NB4 (cell line): ENCODE data around the gene OR52M1.

Experiments used
- MYC ChIP-seq: IDR thresholded peaks from 2 replicates; pipeline ENCODE4 v1.6.1; 2011; ENCODE audit warnings: low read depth, low read length
- POLR2A ChIP-seq: IDR thresholded peaks from 2 replicates; pipeline ENCODE4 v1.6.1; 2011; ENCODE audit warnings: mild to moderate bottlenecking; ENCODE audit not compliant: insufficient read length; ENCODE audit errors: extremely low read depth
- TF ChIP-seq, protein P1 (sequence below): IDR thresholded peaks from one replicate; pipeline ENCODE4 v1.5.1; 2012; ENCODE audit warnings: low read depth, low read length

DNA sequence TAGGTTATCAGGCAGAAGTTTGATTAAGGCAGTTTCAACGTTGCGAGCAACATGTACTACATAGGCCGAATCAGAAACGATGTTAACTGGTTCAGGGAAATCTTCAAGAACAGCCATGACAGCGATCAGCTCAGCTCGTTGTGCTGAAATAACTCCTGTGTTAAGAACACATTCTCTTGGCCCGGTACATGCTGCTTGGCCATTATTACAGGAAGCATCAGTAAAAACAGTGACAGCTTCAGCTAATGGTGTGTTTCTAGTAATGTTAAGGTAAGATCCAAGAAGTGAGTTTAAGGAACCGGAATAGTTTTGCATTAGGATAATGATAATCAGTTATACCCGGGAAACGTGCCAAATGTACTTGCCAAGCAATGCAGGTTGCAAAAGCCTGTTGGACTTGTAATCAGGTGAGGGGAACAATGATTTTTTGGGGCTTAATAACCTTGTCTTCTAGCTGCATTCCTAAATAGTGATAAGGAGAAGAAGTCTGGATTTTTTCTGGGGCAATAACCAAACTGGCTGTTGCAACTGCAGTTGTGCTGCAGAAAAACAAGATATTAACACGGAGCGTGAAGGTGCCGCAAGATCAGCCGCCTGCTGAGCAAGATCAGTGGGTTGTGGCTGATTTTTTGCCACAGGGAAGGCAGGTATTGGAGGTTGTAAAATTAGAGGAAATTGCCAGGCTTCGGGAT is 48.3 kb upstream of the OR52M1 start:
- TF ChIP-seq POLR2A (no peak), MYC (no peak)
- TF ChIP-seq, protein P1, sequence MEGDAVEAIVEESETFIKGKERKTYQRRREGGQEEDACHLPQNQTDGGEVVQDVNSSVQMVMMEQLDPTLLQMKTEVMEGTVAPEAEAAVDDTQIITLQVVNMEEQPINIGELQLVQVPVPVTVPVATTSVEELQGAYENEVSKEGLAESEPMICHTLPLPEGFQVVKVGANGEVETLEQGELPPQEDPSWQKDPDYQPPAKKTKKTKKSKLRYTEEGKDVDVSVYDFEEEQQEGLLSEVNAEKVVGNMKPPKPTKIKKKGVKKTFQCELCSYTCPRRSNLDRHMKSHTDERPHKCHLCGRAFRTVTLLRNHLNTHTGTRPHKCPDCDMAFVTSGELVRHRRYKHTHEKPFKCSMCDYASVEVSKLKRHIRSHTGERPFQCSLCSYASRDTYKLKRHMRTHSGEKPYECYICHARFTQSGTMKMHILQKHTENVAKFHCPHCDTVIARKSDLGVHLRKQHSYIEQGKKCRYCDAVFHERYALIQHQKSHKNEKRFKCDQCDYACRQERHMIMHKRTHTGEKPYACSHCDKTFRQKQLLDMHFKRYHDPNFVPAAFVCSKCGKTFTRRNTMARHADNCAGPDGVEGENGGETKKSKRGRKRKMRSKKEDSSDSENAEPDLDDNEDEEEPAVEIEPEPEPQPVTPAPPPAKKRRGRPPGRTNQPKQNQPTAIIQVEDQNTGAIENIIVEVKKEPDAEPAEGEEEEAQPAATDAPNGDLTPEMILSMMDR, result no peak
